Caco-2 (cell line): ENCODE data around the gene SPR. TPM values are rescaled to one million over a fixed set of nuclear protein-coding genes. Genes with fewer than 3 reads are reported as not detected.

Experiments used
- BruUV-seq: library from RNA; stranded (reverse); fragments of 400-500 nt; replicated peaks from 2 replicates; lab custom pipeline; 2021; lab: Mats Ljungman, UMichigan
- CTCF ChIA-PET: fragments of 300-600 bp; sonication (Branson Sonifier 250); formaldehyde crosslinking; loops from one replicate; lab custom pipeline; 2022; ENCODE audit warnings: antibody characterized with exemption; lab: Charles Lee
- POLR2A ChIA-PET: fragments of 300-600 bp; sonication (Branson Sonifier 250); formaldehyde crosslinking; loops from one replicate; lab custom pipeline; 2022; ENCODE audit warnings: antibody characterized with exemption; lab: Charles Lee
- DNase-seq, 2 experiments: peaks; one replicate each; pipeline versions ENCODE4 v3.0.0 to v3.0.0-alpha.2; 2020 to 2022
- H3K27me3 ChIP-seq: replicated peaks from 2 replicates; pipeline ENCODE4 v1.6.0; 2011; ENCODE audit warnings: low read length; ENCODE audit not compliant: control insufficient read depth, insufficient read depth
- H3K36me3 ChIP-seq: 2 replicates; pipeline ENCODE4 v1.5.1; 2011; ENCODE audit warnings: low read length; ENCODE audit not compliant: control insufficient read depth, insufficient read depth
- H3K4me1 ChIP-seq: fragments of 250-450 bp; sonication (Bioruptor Pico); 2 replicates; pipeline ENCODE4 v1.5.1; 2020; ENCODE audit warnings: mild to moderate bottlenecking
- H3K4me3 ChIP-seq: 2 replicates; pipeline ENCODE4 v1.5.1; 2011; ENCODE audit warnings: low read depth, mild to moderate bottlenecking, control low read depth, low read length
- H3K9me3 ChIP-seq: fragments of 250-450 bp; sonication (Bioruptor Pico); 2 replicates; pipeline ENCODE4 v1.5.1; 2020; ENCODE audit warnings: mild to moderate bottlenecking, moderate library complexity
- H3K27ac Mint-ChIP-seq: one replicate; pipeline ENCODE4 v1.8.0; 2022; ENCODE audit warnings: mixed read lengths; ENCODE audit not compliant: unreplicated experiment
- H3K27me3 Mint-ChIP-seq: one replicate; pipeline ENCODE4 v1.8.0; 2022; ENCODE audit warnings: mixed read lengths; ENCODE audit not compliant: insufficient read depth, unreplicated experiment
- H3K36me3 Mint-ChIP-seq: one replicate; pipeline ENCODE4 v1.8.0; 2022; ENCODE audit warnings: mild to moderate bottlenecking, mixed read lengths; ENCODE audit not compliant: insufficient read depth, unreplicated experiment
- H3K4me1 Mint-ChIP-seq: one replicate; pipeline ENCODE4 v1.8.0; 2022; ENCODE audit warnings: low read depth, mixed read lengths; ENCODE audit not compliant: unreplicated experiment
- H3K4me3 Mint-ChIP-seq: one replicate; pipeline ENCODE4 v1.8.0; 2022; ENCODE audit warnings: mild to moderate bottlenecking, moderate library complexity, mixed read lengths; ENCODE audit not compliant: unreplicated experiment
- H3K9me3 Mint-ChIP-seq: one replicate; pipeline ENCODE4 v1.8.0; 2022; ENCODE audit warnings: mixed read lengths; ENCODE audit not compliant: unreplicated experiment
- CTCF ChIP-seq, 2 experiments: fragments of 200-600 bp in 1 of 2; IDR thresholded peaks; 1 replicate in 1 of 2; 2 replicates in 1 of 2; pipeline versions ENCODE4 v1.5.1 to v1.8.0; 2011 to 2022; ENCODE audit warnings: antibody characterized with exemption in 1 of 2, control low read depth in 1 of 2, inconsistent platforms in 1 of 2, low read depth in 1 of 2, low read length in 1 of 2, mild to moderate bottlenecking in 1 of 2, moderate library complexity in 1 of 2; ENCODE audit not compliant: insufficient read depth in 1 of 2, severe bottlenecking in 1 of 2, unreplicated experiment in 1 of 2
- intact Hi-C: fragments of 100-400 bp; cut with micrococcal nuclease; formaldehyde crosslinking; loops from one replicate; pipeline ENCODE4 v1.10.0; 2022; ENCODE audit not compliant: unreplicated experiment
- total RNA-seq: library from RNA; stranded (reverse); gene quantifications from 2 replicates; pipeline ENCODE4 v1.2.3, GENCODE V29; 2022

The SPR gene
- total RNA-seq, 1 experiment from 2014 or later = 49.6 TPM

GRCh38 chr2:72883356-72883962 lies 3.7 kb upstream of the SPR start:
- Histone ChIP-seq H3K9me3 (no peaks in the 10 kb centered on the region), H3K4me3 (no peak overlapping the region), H3K36me3 (no peaks in the 10 kb centered on the region), H3K27me3 (no peaks in the 10 kb centered on the region), H3K4me1 (peaks cover 20% of the 10 kb centered on the region)
- no peak overlapping the region for H3K27ac Mint-ChIP-seq
- POLR2A ChIA-PET = interaction anchor here (1.1 kb wide), 1 partner anchor 188 kb away, joined by 3 read pairs; the partner anchor contains the start of gene SFXN5
- no peaks in the 10 kb centered on the region for H3K9me3 Mint-ChIP-seq
- no peak overlapping the region for H3K4me3 Mint-ChIP-seq
- CTCF ChIA-PET = interaction anchor here (0.7 to 2.0 kb wide), 4 partner anchors 10 to 52 kb away, joined by 4 to 8 read pairs (median 6); no protein-coding TSS in a partner anchor
- peaks cover 2% of the 10 kb centered on the region for H3K4me1 Mint-ChIP-seq
- no peak for TF ChIP-seq CTCF (IDR thresholded peaks at IDR 0.05; ENCODE audit: insufficient read depth in 1 of 2, low read depth in 1 of 2, low read length in 1 of 2, severe bottlenecking in 1 of 2, unreplicated experiment in 1 of 2)
- peaks cover 14% of the 10 kb centered on the region for H3K27me3 Mint-ChIP-seq
- BruUV-seq = no TSS peak
- peaks cover 6% of the 10 kb centered on the region for H3K36me3 Mint-ChIP-seq
- DNase-seq = peak; percentile 69 to 82
- intact Hi-C loops = no loop called here

DNA sequence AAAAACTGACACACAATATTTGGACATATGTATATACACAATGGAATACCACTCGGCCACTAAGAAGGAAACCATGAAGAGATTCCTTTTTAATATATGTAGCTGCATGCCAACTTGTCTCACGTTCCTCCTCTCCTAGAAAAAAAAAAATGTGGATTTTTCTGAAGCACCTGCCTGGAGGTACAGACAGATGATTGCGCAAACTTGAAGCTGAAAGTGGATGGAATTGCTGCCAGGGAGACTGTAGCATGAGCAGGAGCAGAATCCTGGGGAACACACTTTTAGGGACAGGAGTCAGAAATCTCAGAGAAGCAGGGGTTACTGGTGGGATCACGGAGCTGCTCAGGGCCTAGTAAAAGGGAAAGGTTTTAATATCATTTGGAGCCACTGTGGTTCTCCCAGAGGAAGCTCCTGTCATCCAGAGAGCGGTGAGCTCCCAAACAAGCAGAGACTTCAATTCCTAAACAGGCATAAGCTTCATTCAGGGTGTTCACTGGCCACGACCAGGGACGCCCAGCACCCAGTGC lies 640 bp upstream of the SPR start:
- Mint-ChIP-seq H3K4me1 (peaks cover 7% of the 10 kb centered on the region), H3K4me3 (peak overlapping the region; percentile 85), H3K36me3 (peaks cover 8% of the 10 kb centered on the region), H3K27ac (peak overlapping the region; percentile 79), H3K9me3 (no peaks in the 10 kb centered on the region), H3K27me3 (peaks cover 5% of the 10 kb centered on the region)
- ChIA-PET CTCF (interaction anchor here (0.6 to 2.9 kb wide), 12 partner anchors 9 to 411 kb away, joined by 3 to 18 read pairs (median 3); partner anchors contain the start of gene EMX1), POLR2A (no interaction called here)
- H3K36me3 ChIP-seq = no peaks in the 10 kb centered on the region
- BruUV-seq = no TSS peak
- intact Hi-C loops = loop anchor here (1.0 to 5.0 kb wide), 3 partner anchors 24 to 381 kb away; no protein-coding TSS in a partner anchor
- no peak for TF ChIP-seq CTCF (IDR thresholded peaks at IDR 0.05; ENCODE audit: insufficient read depth in 1 of 2, low read depth in 1 of 2, low read length in 1 of 2, severe bottlenecking in 1 of 2, unreplicated experiment in 1 of 2)
- peaks cover 21% of the 10 kb centered on the region for H3K4me1 ChIP-seq
- H3K4me3 ChIP-seq = peak overlapping the region; percentile 80
- DNase-seq = peak in 1 of 2 experiments; percentile 34
- H3K27me3 ChIP-seq = no peaks in the 10 kb centered on the region
- H3K9me3 ChIP-seq = no peaks in the 10 kb centered on the region

DNA sequence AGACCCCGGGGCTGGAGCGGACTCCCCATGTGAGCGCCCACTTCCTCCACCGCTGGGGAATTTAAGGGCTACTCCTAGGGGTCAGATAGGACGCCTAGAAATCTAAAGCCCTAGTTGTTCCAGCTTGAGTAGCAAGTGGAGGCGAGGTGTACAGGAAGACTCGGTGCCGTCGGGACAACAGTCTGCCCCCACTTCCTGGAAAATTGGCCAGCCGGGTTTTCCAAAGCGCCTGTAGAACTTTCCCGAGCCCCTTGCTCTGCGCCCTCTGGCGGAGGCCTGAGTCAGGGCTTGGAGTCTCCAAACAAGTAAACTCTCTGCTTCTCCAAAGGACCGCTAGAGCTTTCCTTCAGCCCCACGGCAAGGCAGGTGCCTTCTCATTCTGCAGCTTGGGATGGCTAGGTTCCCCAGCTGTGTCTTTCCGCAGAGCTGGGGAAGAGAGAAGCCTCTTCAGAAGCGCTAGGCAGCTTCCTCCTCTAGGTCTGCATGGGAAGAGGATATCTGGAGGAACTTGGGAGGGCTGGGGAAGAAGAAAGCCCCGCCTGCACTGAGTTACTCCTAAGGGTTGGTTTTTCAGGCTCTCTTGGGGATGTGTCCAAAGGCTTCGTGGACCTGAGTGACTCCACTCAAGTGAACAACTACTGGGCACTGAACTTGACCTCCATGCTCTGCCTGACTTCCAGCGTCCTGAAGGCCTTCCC lies 681 bp downstream of the SPR start:
- peak; percentile 93 to 95 for DNase-seq
- peaks cover 7% of the 10 kb centered on the region for H3K4me1 Mint-ChIP-seq
- intact Hi-C loops = loop anchor here (1.0 to 5.0 kb wide), 4 partner anchors 26 to 379 kb away; no protein-coding TSS in a partner anchor
- H3K27ac Mint-ChIP-seq = peak overlapping the region; percentile 49
- H3K36me3 ChIP-seq = no peaks in the 10 kb centered on the region; the same call in 1 of the 2 replicates
- POLR2A ChIA-PET = no interaction called here
- H3K4me1 ChIP-seq = peaks cover 21% of the 10 kb centered on the region
- BruUV-seq = TSS peak; percentile 36
- H3K9me3 Mint-ChIP-seq = no peaks in the 10 kb centered on the region
- peaks cover 10% of the 10 kb centered on the region for H3K36me3 Mint-ChIP-seq
- CTCF ChIA-PET = interaction anchor here (0.5 to 2.9 kb wide), 14 partner anchors 18 to 1245 kb away, joined by 3 to 18 read pairs (median 3); partner anchors contain the start of genes EMX1 and SFXN5
- TF ChIP-seq CTCF (IDR thresholded peaks at IDR 0.05; ENCODE audit: insufficient read depth in 1 of 2, low read depth in 1 of 2, low read length in 1 of 2, severe bottlenecking in 1 of 2, unreplicated experiment in 1 of 2) = peak; percentile 81 to 99
- no peaks in the 10 kb centered on the region for H3K27me3 Mint-ChIP-seq
- H3K4me3 Mint-ChIP-seq = peak overlapping the region; percentile 85
- no peaks in the 10 kb centered on the region for H3K9me3 ChIP-seq
- H3K4me3 ChIP-seq = peak overlapping the region; percentile 80
- no peaks in the 10 kb centered on the region for H3K27me3 ChIP-seq
